Peyer's patch (tissue), 4 donors: ENCODE data around the gene ASB6.

ENCODE experiments used
- CTCF ChIP-seq, 6 experiments: fragments of 450-650 bp in 4 of 6; fragments of 200-600 bp in 2 of 6; sonication (generic) in 1 of 6; IDR thresholded peaks; one replicate each; pipeline ENCODE4 v1.5.1; 2017 to 2019; ENCODE audit warnings: antibody characterized with exemption in 6 of 6, mild to moderate bottlenecking in 3 of 6, moderate library complexity in 1 of 6
- POLR2A ChIP-seq, 2 donors: fragments of 450-650 bp; IDR thresholded peaks; one replicate each; pipeline ENCODE4 v1.5.1; 2017; ENCODE audit warnings: antibody characterized with exemption in 2 of 2, mild to moderate bottlenecking in 2 of 2, moderate library complexity in 2 of 2

GRCh38 chr9:129633848-129634247 lies 8.1 kb downstream of the ASB6 start:
- TF ChIP-seq CTCF (IDR thresholded peaks at IDR 0.05) (no peak), POLR2A (IDR thresholded peaks at IDR 0.05) (no peak)
